OCI-LY7 (cell line): Measurements from ENCODE around the gene CGB7. TPM values are rescaled to one million over a fixed set of nuclear protein-coding genes. Genes with fewer than 3 reads are reported as not detected.
"Not testable (repeated sequence)": the region's sequence is repeated elsewhere in the genome, so short reads cannot be mapped to it uniquely, and the experiment has no call there.

ENCODE experiments used
- BruUV-seq: library from RNA; stranded (reverse); fragments of 400-500 nt; replicated peaks from 2 replicates; lab custom pipeline; 2021; lab: Mats Ljungman, UMichigan
- CTCF ChIA-PET: fragments of 300-600 bp; sonication (Branson Sonifier 250); formaldehyde crosslinking; loops from one replicate; lab custom pipeline; 2022; ENCODE audit warnings: antibody characterized with exemption; ENCODE audit not compliant: unreplicated experiment; lab: Charles Lee
- POLR2A ChIA-PET: fragments of 300-600 bp; sonication (Branson Sonifier 250); formaldehyde crosslinking; loops from one replicate; lab custom pipeline; 2022; ENCODE audit warnings: antibody characterized with exemption; lab: Charles Lee
- DNase-seq: peaks from one replicate; pipeline ENCODE4 v3.0.0-alpha.2; 2015; ENCODE audit warnings: low spot score
- H2AFZ ChIP-seq: fragments of 200-600 bp; sonication (generic), shearing (Covaris generic); 2 replicates; pipeline ENCODE4 v1.6.1; 2014; ENCODE audit warnings: mild to moderate bottlenecking, antibody characterized with exemption, low read length, moderate library complexity
- H3K27ac ChIP-seq: fragments of 200-600 bp; sonication (generic); 2 replicates; pipeline ENCODE4 v1.5.1; 2014; ENCODE audit warnings: mixed run types, low read depth, mild to moderate bottlenecking, moderate library complexity, low read length, inconsistent platforms; ENCODE audit not compliant: poor library complexity, severe bottlenecking
- H3K36me3 ChIP-seq: fragments of 200-600 bp; sonication (generic); 2 replicates; pipeline ENCODE4 v1.6.1; 2014; ENCODE audit warnings: mild to moderate bottlenecking, antibody characterized with exemption, low read length, moderate library complexity, mixed read lengths; ENCODE audit not compliant: insufficient read depth
- H3K4me1 ChIP-seq: fragments of 200-600 bp; sonication (generic); 2 replicates; pipeline ENCODE4 v1.5.1; 2014; ENCODE audit warnings: mild to moderate bottlenecking, low read length; ENCODE audit not compliant: insufficient read depth, poor library complexity, severe bottlenecking
- H3K4me2 ChIP-seq: fragments of 200-600 bp; sonication (generic); 2 replicates; pipeline ENCODE4 v1.6.1; 2014; ENCODE audit warnings: mild to moderate bottlenecking, low read length
- H3K4me3 ChIP-seq: fragments of 200-600 bp; sonication (generic); 2 replicates; pipeline ENCODE4 v1.5.1; 2014; ENCODE audit warnings: mild to moderate bottlenecking, low read depth, low read length; ENCODE audit not compliant: poor library complexity, severe bottlenecking
- H3K79me2 ChIP-seq: fragments of 200-600 bp; sonication (generic); 2 replicates; pipeline ENCODE4 v1.6.1; 2016; ENCODE audit warnings: low read depth, mild to moderate bottlenecking, low read length, moderate library complexity, mixed read lengths; ENCODE audit not compliant: insufficient read depth
- H3K9me2 ChIP-seq: fragments of 200-600 bp; sonication (generic); 2 replicates; pipeline ENCODE4 v1.6.1; 2016; ENCODE audit warnings: mild to moderate bottlenecking, low read length, mixed read lengths; ENCODE audit not compliant: insufficient read depth
- H3K9me3 ChIP-seq: fragments of 200-600 bp; sonication (generic); 2 replicates; pipeline ENCODE4 v1.6.1; 2014; ENCODE audit warnings: mild to moderate bottlenecking, mixed run types, low read length, mixed read lengths
- H4K20me1 ChIP-seq: fragments of 200-600 bp; sonication (generic); 2 replicates; pipeline ENCODE4 v1.6.1; 2014; ENCODE audit warnings: mild to moderate bottlenecking, antibody characterized with exemption, low read length, moderate library complexity, mixed read lengths; ENCODE audit not compliant: insufficient read depth
- EZH2phosphoT487 ChIP-seq: fragments of 200-600 bp; sonication (generic); IDR thresholded peaks from 2 replicates; pipeline ENCODE4 v1.6.1; 2018; ENCODE audit warnings: low read depth, borderline replicate concordance, mild to moderate bottlenecking, mixed run types, antibody characterized with exemption, low read length, moderate library complexity, mixed read lengths
- intact Hi-C: fragments of 100-400 bp; cut with micrococcal nuclease; formaldehyde crosslinking; loops from one replicate; pipeline ENCODE4 v1.10.0; 2022; ENCODE audit not compliant: unreplicated experiment
- total RNA-seq, 2 experiments: library from RNA; depleted of rRNA in 1 of 2; stranded (reverse); fragments of >200 nt in 1 of 2; shearing (Covaris generic) in 1 of 2; gene quantifications; 2 replicates each; pipeline ENCODE4 v1.2.3, GENCODE V29; 2014 to 2022
- TF ChIP-seq, protein P1 (sequence below): fragments of 200-600 bp; sonication (generic); conservative IDR thresholded peaks from 2 replicates; pipeline ENCODE4 v1.5.1; 2014; ENCODE audit warnings: mild to moderate bottlenecking, antibody characterized with exemption, low read length, moderate library complexity, mixed read lengths

CGB7 gene
- total RNA-seq, 2 experiments from 2014 or later: not detected

DNA sequence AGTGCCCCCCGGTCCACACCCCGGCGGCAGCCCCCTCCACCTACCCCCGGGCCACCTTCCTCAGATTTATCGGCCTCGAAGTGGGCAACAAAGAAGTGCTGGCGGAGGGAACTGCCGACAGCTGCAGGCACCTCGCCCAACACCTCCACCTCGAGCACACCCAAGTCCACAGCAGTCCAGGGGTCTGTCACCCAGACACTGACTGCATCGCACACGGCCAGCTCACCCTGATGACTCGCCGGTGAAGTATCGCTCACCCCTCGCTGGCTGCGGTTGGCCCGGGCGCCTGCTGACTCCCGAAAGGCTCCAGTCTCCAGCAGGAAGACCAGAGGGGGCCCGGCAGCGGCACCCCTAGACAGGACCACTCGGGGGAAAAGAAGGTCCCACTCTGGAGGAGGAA lies 31.9 kb downstream of the CGB7 start:
- H3K4me2 ChIP-seq, H3K4me3 ChIP-seq, H3K9me2 ChIP-seq, H3K27ac ChIP-seq, BruUV-seq, DNase-seq, H4K20me1 ChIP-seq, intact Hi-C loops, H3K9me3 ChIP-seq, POLR2A ChIA-PET, CTCF ChIA-PET, H3K79me2 ChIP-seq, H3K36me3 ChIP-seq, H2AFZ ChIP-seq: not testable (repeated sequence)
- H3K4me1 ChIP-seq: peaks cover 11% of the 10 kb centered on the region

DNA sequence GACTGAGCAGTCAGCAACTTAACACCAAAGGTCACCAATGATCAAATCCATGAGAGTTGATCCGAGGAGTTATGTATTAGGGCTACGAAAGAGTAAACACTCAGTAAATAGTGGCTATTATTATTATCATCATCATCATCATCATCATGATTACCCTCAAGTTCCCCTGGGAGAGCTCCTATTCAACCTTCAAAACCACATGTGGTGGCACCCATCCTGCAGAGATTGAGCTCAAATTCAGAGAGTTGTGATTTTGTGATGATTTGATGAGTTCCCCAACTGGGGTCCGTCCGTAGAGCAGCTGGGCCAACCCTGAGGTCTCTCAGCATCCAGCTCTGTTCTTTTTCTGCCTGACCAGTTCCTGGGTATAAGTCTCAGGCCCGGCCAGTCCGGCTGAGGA lies 32.5 kb downstream of the CGB7 start:
- CTCF ChIA-PET, BruUV-seq, H4K20me1 ChIP-seq, H3K27ac ChIP-seq, H3K36me3 ChIP-seq, H2AFZ ChIP-seq, H3K4me2 ChIP-seq, H3K9me3 ChIP-seq, H3K4me3 ChIP-seq, H3K9me2 ChIP-seq, H3K79me2 ChIP-seq, DNase-seq, POLR2A ChIA-PET, intact Hi-C loops: not testable (repeated sequence)
- H3K4me1 ChIP-seq: peaks cover 16% of the 10 kb centered on the region

DNA sequence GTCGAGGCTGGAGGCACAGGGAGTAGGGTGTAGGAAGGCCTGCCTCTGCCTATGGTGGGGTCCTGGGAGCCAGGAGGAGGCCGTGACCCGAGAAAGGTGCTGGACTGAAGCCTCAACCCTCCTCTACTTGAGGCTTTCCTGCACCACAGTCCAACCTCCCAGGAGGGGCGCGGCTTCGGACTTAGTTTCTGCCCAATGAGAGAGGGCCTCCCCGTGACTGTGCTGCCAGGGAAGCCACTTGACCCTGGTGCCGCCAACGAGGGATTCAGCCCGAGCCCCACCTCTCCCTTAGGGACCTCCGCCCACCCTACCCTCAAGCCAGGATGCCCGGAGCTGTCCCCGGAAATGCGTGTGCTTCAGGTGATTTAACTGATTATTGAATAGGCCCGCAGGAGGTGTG lies 33.3 kb downstream of the CGB7 start, which contains the start of gene CGB3:
CGB3 (minus strand) TSS at position 101 of the 400 bp plus-strand sequence. CDS start 362 bp downstream, outside the sequence.
- CTCF ChIA-PET, intact Hi-C loops: not testable (repeated sequence)
- peaks cover 22% of the 10 kb centered on the region for H3K4me1 ChIP-seq

DNA sequence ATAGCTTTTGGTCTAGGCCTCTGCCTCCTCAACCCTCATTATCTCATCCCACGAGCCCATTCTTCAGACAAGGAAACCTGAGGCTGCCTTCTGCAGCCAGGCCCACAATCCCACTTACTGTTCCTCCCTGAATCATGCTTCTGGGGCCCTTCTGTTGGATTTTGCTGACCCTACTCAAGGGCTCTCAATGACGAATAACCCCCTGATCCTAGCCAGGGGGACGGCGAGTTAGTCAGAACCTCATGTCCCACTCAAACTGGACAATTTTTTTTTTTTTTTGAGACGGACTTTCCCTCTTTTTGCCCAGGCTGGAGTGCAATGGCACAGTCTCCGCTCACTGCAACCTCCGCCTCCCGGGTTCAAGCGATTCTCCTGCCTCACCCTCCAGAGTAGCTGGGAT lies 35.4 kb downstream of the CGB7 start:
- Histone ChIP-seq H3K4me1 (peaks cover 42% of the 10 kb centered on the region), H3K9me3 (no peaks in the 10 kb centered on the region), H3K9me2 (no peaks in the 10 kb centered on the region), H2AFZ (no peak overlapping the region), H3K36me3 (no peaks in the 10 kb centered on the region), H4K20me1 (no peaks in the 10 kb centered on the region), H3K4me2 (no peak overlapping the region), H3K27ac (no peak overlapping the region), H3K4me3 (no peak overlapping the region), H3K79me2 (no peaks in the 10 kb centered on the region)
- CTCF ChIA-PET: no interaction called here
- intact Hi-C loops: no loop called here
- no peak for TF ChIP-seq EZH2phosphoT487
- TF ChIP-seq, protein P1, sequence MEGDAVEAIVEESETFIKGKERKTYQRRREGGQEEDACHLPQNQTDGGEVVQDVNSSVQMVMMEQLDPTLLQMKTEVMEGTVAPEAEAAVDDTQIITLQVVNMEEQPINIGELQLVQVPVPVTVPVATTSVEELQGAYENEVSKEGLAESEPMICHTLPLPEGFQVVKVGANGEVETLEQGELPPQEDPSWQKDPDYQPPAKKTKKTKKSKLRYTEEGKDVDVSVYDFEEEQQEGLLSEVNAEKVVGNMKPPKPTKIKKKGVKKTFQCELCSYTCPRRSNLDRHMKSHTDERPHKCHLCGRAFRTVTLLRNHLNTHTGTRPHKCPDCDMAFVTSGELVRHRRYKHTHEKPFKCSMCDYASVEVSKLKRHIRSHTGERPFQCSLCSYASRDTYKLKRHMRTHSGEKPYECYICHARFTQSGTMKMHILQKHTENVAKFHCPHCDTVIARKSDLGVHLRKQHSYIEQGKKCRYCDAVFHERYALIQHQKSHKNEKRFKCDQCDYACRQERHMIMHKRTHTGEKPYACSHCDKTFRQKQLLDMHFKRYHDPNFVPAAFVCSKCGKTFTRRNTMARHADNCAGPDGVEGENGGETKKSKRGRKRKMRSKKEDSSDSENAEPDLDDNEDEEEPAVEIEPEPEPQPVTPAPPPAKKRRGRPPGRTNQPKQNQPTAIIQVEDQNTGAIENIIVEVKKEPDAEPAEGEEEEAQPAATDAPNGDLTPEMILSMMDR: no peak
- POLR2A ChIA-PET: interaction anchor here (1.6 kb wide), 1 partner anchor 29 kb away, joined by 5 read pairs; the partner anchor contains the start of genes GYS1 and RUVBL2
- no peak for DNase-seq
- no TSS peak for BruUV-seq

More for the DNA sequence above, 33.3 kb downstream of the CGB7 start, which contains the start of gene CGB3:
- H3K4me2 ChIP-seq, H3K4me3 ChIP-seq, DNase-seq, POLR2A ChIA-PET, H4K20me1 ChIP-seq, BruUV-seq, H3K27ac ChIP-seq, H3K79me2 ChIP-seq, H3K9me2 ChIP-seq, H3K9me3 ChIP-seq, H3K36me3 ChIP-seq, H2AFZ ChIP-seq: not testable (repeated sequence)
